IMR-90 (cell line): Measurements from ENCODE around the gene RBM45. TPM values are rescaled to one million over a fixed set of nuclear protein-coding genes. Genes with fewer than 3 reads are reported as not detected.

Experiments
- ATAC-seq: fragments of 200-7000 bp; cut with Tn5 transposase; 2 replicates; pipeline ENCODE4 v1.9.1; 2020; ENCODE audit warnings: low read depth, mild to moderate bottlenecking, moderate library complexity
- BruUV-seq: library from RNA; stranded (reverse); fragments of 400-500 nt; replicated peaks from 2 replicates; lab custom pipeline; 2021; lab: Mats Ljungman, UMichigan
- CTCF ChIA-PET: fragments of 300-600 bp; formaldehyde crosslinking; extraction: SDS; loops from one replicate; lab custom pipeline; 2021; ENCODE audit warnings: antibody characterized with exemption; lab: Yijun Ruan, JAX
- POLR2A ChIA-PET: fragments of 300-600 bp; sonication (Branson Sonifier 250); formaldehyde crosslinking; loops from one replicate; lab custom pipeline; 2022; ENCODE audit warnings: antibody characterized with exemption; ENCODE audit not compliant: unreplicated experiment; lab: Charles Lee
- DNase-seq: peaks from one replicate; pipeline ENCODE4 v3.0.0; 2013
- H2AFZ ChIP-seq: replicated peaks from 2 replicates; pipeline ENCODE3; 2013; ENCODE audit warnings: low read length, mild to moderate bottlenecking; ENCODE audit not compliant: poor library complexity
- H2AK5ac ChIP-seq: 2 replicates; pipeline ENCODE4 v1.6.1; 2013; ENCODE audit warnings: low read depth, low read length, inconsistent platforms
- H2AK9ac ChIP-seq: replicated peaks from 2 replicates; pipeline ENCODE3; 2013; ENCODE audit warnings: mild to moderate bottlenecking, low read depth, low read length, moderate library complexity; ENCODE audit not compliant: poor library complexity
- H2BK120ac ChIP-seq: 2 replicates; pipeline ENCODE4 v1.6.1; 2013; ENCODE audit warnings: low read depth, low read length, inconsistent platforms
- H2BK15ac ChIP-seq: 3 replicates; pipeline ENCODE4 v1.6.1; 2013; ENCODE audit warnings: low read depth, low read length, inconsistent platforms
- H2BK20ac ChIP-seq: 2 replicates; pipeline ENCODE4 v1.6.1; 2013; ENCODE audit warnings: low read depth, mild to moderate bottlenecking, inconsistent platforms, low read length, moderate library complexity
- H2BK5ac ChIP-seq: 2 replicates; pipeline ENCODE4 v1.6.1; 2013; ENCODE audit warnings: mild to moderate bottlenecking, low read depth, low read length, inconsistent platforms; ENCODE audit not compliant: poor library complexity, severe bottlenecking
- H3K14ac ChIP-seq: replicated peaks from 2 replicates; pipeline ENCODE4 v1.6.1; 2013; ENCODE audit warnings: low read depth, low read length, inconsistent platforms
- H3K18ac ChIP-seq: 2 replicates; pipeline ENCODE4 v1.6.1; 2013; ENCODE audit warnings: low read depth, low read length, control low read depth
- H3K23ac ChIP-seq: 2 replicates; pipeline ENCODE4 v1.6.1; 2013; ENCODE audit warnings: low read depth, low read length, inconsistent platforms
- H3K27ac ChIP-seq: 2 replicates; pipeline ENCODE4 v1.5.1; 2013; ENCODE audit warnings: mild to moderate bottlenecking, control low read depth, low read length; ENCODE audit not compliant: insufficient read depth
- H3K27me3 ChIP-seq: 2 replicates; pipeline ENCODE4 v1.6.1; 2013; ENCODE audit warnings: low read length; ENCODE audit not compliant: control insufficient read depth, insufficient read depth
- H3K36me3 ChIP-seq: 2 replicates; pipeline ENCODE4 v1.6.1; 2013; ENCODE audit warnings: low read length, mixed read lengths; ENCODE audit not compliant: control insufficient read depth, insufficient read depth
- H3K4ac ChIP-seq: 2 replicates; pipeline ENCODE4 v1.6.1; 2013; ENCODE audit warnings: low read depth, low read length, inconsistent platforms
- H3K4me1 ChIP-seq: 2 replicates; pipeline ENCODE4 v1.6.1; 2013; ENCODE audit warnings: low read length, mixed read lengths; ENCODE audit not compliant: control insufficient read depth, insufficient read depth
- H3K4me2 ChIP-seq: 2 replicates; pipeline ENCODE4 v1.6.1; 2013; ENCODE audit warnings: low read depth, mild to moderate bottlenecking, control low read depth, low read length, moderate library complexity
- H3K4me3 ChIP-seq: 2 replicates; pipeline ENCODE4 v1.5.1; 2013; ENCODE audit warnings: low read depth, mild to moderate bottlenecking, control low read depth, low read length, moderate library complexity; ENCODE audit not compliant: insufficient read depth
- H3K56ac ChIP-seq: 2 replicates; pipeline ENCODE4 v1.6.1; 2013; ENCODE audit warnings: low read length, inconsistent platforms; ENCODE audit not compliant: insufficient read depth; ENCODE audit errors: extremely low read depth
- H3K79me1 ChIP-seq, 2 experiments: 2 replicates each; pipeline ENCODE4 v1.6.1; 2013; ENCODE audit warnings: low read length in 2 of 2, inconsistent platforms in 1 of 2, low read depth in 1 of 2
- H3K9ac ChIP-seq: 2 replicates; pipeline ENCODE4 v1.6.1; 2013; ENCODE audit warnings: low read depth, low read length, control low read depth
- H3K9me1 ChIP-seq: 2 replicates; pipeline ENCODE4 v1.6.1; 2013; ENCODE audit warnings: low read length, inconsistent platforms; ENCODE audit not compliant: insufficient read depth
- H3K9me3 ChIP-seq: 2 replicates; pipeline ENCODE4 v1.6.1; 2013; ENCODE audit warnings: low read length; ENCODE audit not compliant: control insufficient read depth, insufficient read depth
- H4K20me1 ChIP-seq: 2 replicates; pipeline ENCODE4 v1.6.1; 2013; ENCODE audit warnings: low read length, inconsistent platforms; ENCODE audit not compliant: insufficient read depth
- H4K5ac ChIP-seq: 2 replicates; pipeline ENCODE4 v1.6.1; 2013; ENCODE audit warnings: mild to moderate bottlenecking, low read depth, low read length, control low read depth
- H4K8ac ChIP-seq, 2 experiments: 2 replicates each; pipeline ENCODE4 v1.6.1; 2013; ENCODE audit warnings: low read depth in 2 of 2, low read length in 2 of 2, control low read depth in 1 of 2, inconsistent platforms in 1 of 2
- H4K91ac ChIP-seq: 2 replicates; pipeline ENCODE4 v1.6.1; 2013; ENCODE audit warnings: low read depth, low read length, inconsistent platforms; ENCODE audit not compliant: insufficient read depth
- BHLHE40 ChIP-seq: fragments of 150-350 bp; IDR thresholded peaks from 2 replicates; pipeline ENCODE4 v1.6.1; 2016; ENCODE audit warnings: mild to moderate bottlenecking, low read depth, low read length
- CEBPB ChIP-seq: IDR thresholded peaks from 2 replicates; pipeline ENCODE4 v1.6.1; 2012; ENCODE audit warnings: low read depth, low read length, improper control_type of control experiment
- CHD1 ChIP-seq: IDR thresholded peaks from 2 replicates; pipeline ENCODE4 v1.6.1; 2012; ENCODE audit warnings: low read depth, low read length, improper control_type of control experiment
- CTCF ChIP-seq: conservative IDR thresholded peaks from 2 replicates; pipeline ENCODE4 v1.5.1; 2012; ENCODE audit warnings: mild to moderate bottlenecking, low read depth, low read length, improper control_type of control experiment
- FOS ChIP-seq: fragments of 150-350 bp; IDR thresholded peaks from 2 replicates; pipeline ENCODE4 v1.6.1; 2016; ENCODE audit warnings: low read depth, low read length
- MAFK ChIP-seq: IDR thresholded peaks from 2 replicates; pipeline ENCODE4 v1.6.1; 2012; ENCODE audit warnings: low read depth, low read length, improper control_type of control experiment
- MAZ ChIP-seq: IDR thresholded peaks from 2 replicates; pipeline ENCODE4 v1.6.1; 2012; ENCODE audit warnings: low read depth, mild to moderate bottlenecking, low read length, improper control_type of control experiment, moderate library complexity, borderline replicate concordance
- MXI1 ChIP-seq: IDR thresholded peaks from 2 replicates; pipeline ENCODE4 v1.6.1; 2012; ENCODE audit warnings: low read depth, mild to moderate bottlenecking, low read length, moderate library complexity, borderline replicate concordance
- NFE2L2 ChIP-seq: fragments of 150-350 bp; IDR thresholded peaks from 2 replicates; pipeline ENCODE4 v1.6.1; 2016; ENCODE audit warnings: low read depth, mild to moderate bottlenecking, low read length
- POLR2A ChIP-seq: IDR thresholded peaks from 2 replicates; pipeline ENCODE4 v1.6.1; 2012; ENCODE audit warnings: mild to moderate bottlenecking, low read depth, low read length
- RAD21 ChIP-seq: IDR thresholded peaks from 2 replicates; pipeline ENCODE4 v1.6.1; 2012; ENCODE audit warnings: low read length, improper control_type of control experiment
- RCOR1 ChIP-seq: IDR thresholded peaks from 2 replicates; pipeline ENCODE4 v1.6.1; 2012; ENCODE audit warnings: mild to moderate bottlenecking, low read length, improper control_type of control experiment; ENCODE audit not compliant: insufficient replicate concordance
- RFX5 ChIP-seq: IDR thresholded peaks from 2 replicates; pipeline ENCODE4 v1.8.0; 2012; ENCODE audit warnings: low read depth, mild to moderate bottlenecking, low read length, moderate library complexity
- SMC3 ChIP-seq: fragments of 150-350 bp; IDR thresholded peaks from 2 replicates; pipeline ENCODE4 v1.6.1; 2016; ENCODE audit warnings: low read depth, mild to moderate bottlenecking, antibody characterized with exemption, low read length, moderate library complexity
- USF2 ChIP-seq: fragments of 150-350 bp; IDR thresholded peaks from 2 replicates; pipeline ENCODE4 v1.6.1; 2017; ENCODE audit warnings: mild to moderate bottlenecking, antibody characterized with exemption, low read length, low read depth
- WGBS, 2 experiments: methylation state at CpG; one replicate each; pipeline versions ENCODE4 v1.1.5 to v1.1.7; 2013; ENCODE audit warnings: missing lambda C conversion rate in 2 of 2; ENCODE audit not compliant: insufficient read length in 1 of 2; ENCODE audit errors: extremely low coverage in 2 of 2; 5-methylcytosine and 5-hydroxymethylcytosine counted together
- dilution Hi-C: fragments of 300-500 bp; cut with HindIII; formaldehyde crosslinking; loops from one replicate; pipeline ENCODE4 v1.14.3; 2018; ENCODE audit warnings: low sequenced_read_pairs; ENCODE audit not compliant: unreplicated experiment
- in situ Hi-C: fragments of 300-500 bp; cut with MboI; formaldehyde crosslinking; loops from 3 replicates; pipeline ENCODE4 v1.14.3; 2019; ENCODE audit warnings: low sequenced_read_pairs, inconsistent platforms, mixed read lengths
- intact Hi-C: fragments of 100-400 bp; cut with micrococcal nuclease; formaldehyde crosslinking; loops from 2 replicates; pipeline ENCODE4 v1.10.0; 2022
- polyA plus RNA-seq, 3 experiments: library from polyadenylated mRNA; depleted of rRNA; stranded (reverse); fragments of >200 nt; gene quantifications; 2 replicates each; pipeline ENCODE4 v1.2.3, GENCODE V29; 2012; ENCODE audit warnings: low replicate concordance in 1 of 3
- total RNA-seq: library from RNA; depleted of rRNA; stranded (reverse); fragments of >200 nt; gene quantifications from 2 replicates; pipeline ENCODE4 v1.2.3, GENCODE V29; 2012
- TF ChIP-seq, protein P1 (sequence below): fragments of 150-350 bp; IDR thresholded peaks from 2 replicates; pipeline ENCODE4 v1.6.1; 2016; ENCODE audit warnings: low read depth, mild to moderate bottlenecking, low read length, moderate library complexity, borderline replicate concordance

Gene RBM45
- total and polyA plus RNA-seq, 2 of the 4 experiments (the other 2 are of a cell fraction), result 10.3 to 17.9 TPM

DNA sequence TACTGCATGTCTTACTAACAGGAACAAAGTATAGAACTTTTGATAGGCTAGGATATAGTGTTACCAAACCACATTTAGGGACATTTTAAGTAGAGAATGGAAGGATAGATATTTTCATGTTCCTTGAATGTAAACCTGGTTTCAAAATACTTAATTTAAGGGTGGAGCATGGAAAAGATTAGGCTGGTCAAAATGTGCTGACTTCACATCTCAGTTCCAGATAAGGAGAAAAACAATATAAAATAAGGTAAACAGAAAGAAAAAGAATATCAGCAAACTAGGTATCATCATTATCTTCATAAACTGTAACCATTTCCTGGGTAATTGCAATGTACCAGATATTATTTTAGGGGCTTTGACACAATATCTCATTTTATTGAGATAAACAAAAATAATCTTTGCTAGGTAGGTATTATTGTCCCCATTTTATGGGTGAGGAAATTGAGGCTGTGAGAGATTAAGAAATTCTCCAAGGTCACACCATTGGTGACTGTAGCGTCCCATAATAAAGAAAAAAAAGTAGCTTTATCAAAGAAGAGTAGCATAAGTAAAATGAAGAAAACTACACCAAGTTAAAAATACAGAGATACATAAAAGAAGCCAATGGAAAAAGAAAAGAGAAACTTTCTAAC, 43.3 kb upstream of the RBM45 start:
- H2BK20ac ChIP-seq, result no peak overlapping the region
- in situ Hi-C loops, result no loop called here
- H3K56ac ChIP-seq, result no peak overlapping the region
- POLR2A ChIA-PET, result no interaction called here
- H3K14ac ChIP-seq, result no peak overlapping the region
- no peaks in the 10 kb centered on the region for H3K36me3 ChIP-seq
- H4K91ac ChIP-seq, result no peak overlapping the region
- dilution Hi-C loops, result no loop called here
- H3K4me1 ChIP-seq, result no peaks in the 10 kb centered on the region
- no peak overlapping the region for H3K9ac ChIP-seq
- H4K20me1 ChIP-seq, result no peaks in the 10 kb centered on the region
- no peak overlapping the region for H2BK120ac ChIP-seq
- no peak overlapping the region for H3K4ac ChIP-seq
- no peak for ATAC-seq
- no peak overlapping the region for H3K4me2 ChIP-seq
- H3K4me3 ChIP-seq, result no peak overlapping the region
- H2BK15ac ChIP-seq, result no peak overlapping the region
- no peak overlapping the region for H4K8ac ChIP-seq
- intact Hi-C loops, result no loop called here
- H3K9me3 ChIP-seq, result no peaks in the 10 kb centered on the region
- no peak overlapping the region for H3K27ac ChIP-seq
- H3K23ac ChIP-seq, result no peak overlapping the region
- no CpG with 5 or more reads among the region's 1 CpG for WGBS, 2 experiments
- H2AK9ac ChIP-seq, result no peak overlapping the region
- peaks cover 4% of the 10 kb centered on the region; the same call in 1 of the 2 replicates for H3K27me3 ChIP-seq
- H2BK5ac ChIP-seq, result no peak overlapping the region
- no peaks in the 10 kb centered on the region for H3K79me1 ChIP-seq
- H2AFZ ChIP-seq, result no peak overlapping the region
- TF ChIP-seq CEBPB (no peak), MAZ (no peak), SMC3 (no peak), FOS (no peak), BHLHE40 (no peak), POLR2A (no peak), CTCF (no peak), RAD21 (no peak), USF2 (no peak), RCOR1 (no peak), CHD1 (no peak), MAFK (no peak), NFE2L2 (no peak), MXI1 (no peak), RFX5 (no peak)
- TF ChIP-seq, protein P1, sequence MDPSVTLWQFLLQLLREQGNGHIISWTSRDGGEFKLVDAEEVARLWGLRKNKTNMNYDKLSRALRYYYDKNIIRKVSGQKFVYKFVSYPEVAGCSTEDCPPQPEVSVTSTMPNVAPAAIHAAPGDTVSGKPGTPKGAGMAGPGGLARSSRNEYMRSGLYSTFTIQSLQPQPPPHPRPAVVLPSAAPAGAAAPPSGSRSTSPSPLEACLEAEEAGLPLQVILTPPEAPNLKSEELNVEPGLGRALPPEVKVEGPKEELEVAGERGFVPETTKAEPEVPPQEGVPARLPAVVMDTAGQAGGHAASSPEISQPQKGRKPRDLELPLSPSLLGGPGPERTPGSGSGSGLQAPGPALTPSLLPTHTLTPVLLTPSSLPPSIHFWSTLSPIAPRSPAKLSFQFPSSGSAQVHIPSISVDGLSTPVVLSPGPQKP, result no peak
- DNase-seq, result no peak
- no peak overlapping the region for H4K5ac ChIP-seq
- CTCF ChIA-PET, result no interaction called here
- no peaks in the 10 kb centered on the region for H3K9me1 ChIP-seq
- no peak overlapping the region for H3K18ac ChIP-seq
- no TSS peak for BruUV-seq
- H2AK5ac ChIP-seq, result no peak overlapping the region
